NCI-H82 treated with DMSO at 0.1 percent for 48 hours (cell line): Measurements from ENCODE around the gene LIPE.

Source experiments
- DNase-seq: peaks from one replicate; lab custom pipeline; 2025; ENCODE audit not compliant: unreplicated experiment; lab: John Stamatoyannopoulos, UW

LIPE gene

DNA sequence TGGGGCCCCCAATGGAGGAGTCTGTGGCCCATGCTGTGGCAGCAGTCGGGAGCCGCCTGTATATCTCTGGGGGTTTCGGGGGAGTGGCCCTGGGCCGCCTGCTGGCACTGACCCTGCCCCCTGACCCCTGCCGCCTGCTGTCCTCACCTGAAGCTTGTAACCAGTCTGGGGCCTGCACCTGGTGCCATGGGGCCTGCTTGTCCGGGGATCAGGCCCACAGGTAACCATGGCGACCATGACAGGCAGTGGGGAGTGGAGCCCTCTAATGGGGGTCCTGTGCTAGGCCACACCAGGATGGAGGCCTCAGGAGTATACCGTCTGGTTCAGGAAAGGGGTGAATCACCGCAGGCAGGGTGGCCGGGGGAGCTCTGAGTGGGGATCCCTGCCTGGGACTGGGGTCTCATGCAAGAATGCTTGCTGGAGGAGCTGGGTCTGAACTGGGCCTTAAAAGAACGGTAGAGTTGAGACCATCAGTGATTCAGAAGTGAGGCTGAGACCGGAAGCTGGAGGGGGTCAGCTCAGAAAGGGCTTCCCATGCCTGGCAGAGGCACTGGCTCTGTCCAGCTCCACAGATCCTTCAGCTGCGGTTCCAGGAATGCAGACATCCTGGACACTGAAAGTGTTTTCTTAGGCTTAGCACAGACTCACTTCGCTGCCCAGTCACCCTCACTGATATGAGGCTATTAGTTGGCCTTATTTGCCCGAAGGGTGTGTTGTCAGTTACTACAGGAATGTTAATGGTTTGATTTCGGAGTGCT, 66.2 kb downstream of the LIPE start:
- DNase-seq, result no peak

- no peak for DNase-seq
Observed at GRCh38 chr19:42357290-42357689, 69.9 kb downstream of the LIPE start.

- DNase-seq, result no peak
Observed at GRCh38 chr19:42356686-42357085, 70.5 kb downstream of the LIPE start.

GRCh38 chr19:42355896-42356295, 71.3 kb downstream of the LIPE start:
- no peak for DNase-seq

GRCh38 chr19:42353341-42354015, 73.7 kb downstream of the LIPE start:
- no peak for DNase-seq

- no peak for DNase-seq
Observed at GRCh38 chr19:42352301-42353259, 74.6 kb downstream of the LIPE start.
